Fibroblast of peridontal ligament (primary cell): ENCODE measurements around the gene SMAD6.

ENCODE experiments used
- DNase-seq: peaks from one replicate; pipeline ENCODE4 v3.0.0-alpha.2; 2010; ENCODE audit errors: extremely low read depth

Gene SMAD6

DNA sequence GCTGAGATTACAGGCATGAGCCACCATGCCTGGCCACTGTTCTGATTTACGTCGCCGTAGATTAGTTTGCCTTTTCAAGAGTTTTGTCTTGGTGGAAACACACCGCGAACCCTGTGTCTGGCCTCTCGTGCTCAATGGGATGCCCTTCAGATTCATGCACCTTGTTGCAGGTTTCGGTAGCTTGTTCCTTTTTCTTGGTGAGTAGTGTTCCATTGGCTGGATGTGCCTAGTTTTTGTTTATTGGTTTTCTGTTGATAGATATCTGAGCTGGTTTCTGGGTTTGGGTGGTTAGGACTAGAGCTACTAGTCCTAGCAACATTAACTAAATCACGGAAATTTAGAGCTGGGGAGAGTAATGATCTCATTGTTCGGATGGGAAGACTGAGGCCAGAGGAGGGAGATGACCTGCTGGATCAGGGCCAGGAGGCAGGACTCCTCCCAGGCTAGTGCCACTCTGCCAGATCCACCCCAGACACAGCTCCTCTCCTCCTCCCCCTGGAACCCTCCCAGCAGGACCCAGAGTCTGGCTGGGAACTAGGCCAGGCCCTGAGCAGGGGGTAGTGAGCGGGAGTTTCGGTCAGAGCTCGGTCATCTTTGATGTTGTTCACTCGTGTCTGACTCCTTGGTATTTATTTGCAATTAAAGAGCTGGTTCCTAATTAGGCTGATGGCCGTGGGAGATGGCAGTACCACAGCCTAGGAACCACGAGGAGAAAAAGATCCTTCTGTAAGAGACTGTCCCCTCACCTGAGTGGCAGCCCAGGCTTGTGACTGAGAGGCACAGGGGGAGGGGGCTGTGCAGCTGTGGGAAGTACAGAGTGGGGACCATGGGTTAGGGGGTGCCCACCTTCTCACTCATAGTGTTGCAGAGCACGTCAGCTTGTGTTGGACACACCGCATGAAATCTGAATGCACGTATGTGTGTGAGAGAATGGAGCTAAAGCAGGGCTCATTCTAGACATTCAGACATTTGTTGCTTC lies 73.4 kb downstream of the SMAD6 start:
- no peak for DNase-seq

- no peak for DNase-seq
These were observed 75.0 kb downstream of the SMAD6 start for GRCh38 chr15:66777054-66777453.

- DNase-seq: no peak
These were observed 75.7 kb downstream of the SMAD6 start for GRCh38 chr15:66777596-66778313.

DNA sequence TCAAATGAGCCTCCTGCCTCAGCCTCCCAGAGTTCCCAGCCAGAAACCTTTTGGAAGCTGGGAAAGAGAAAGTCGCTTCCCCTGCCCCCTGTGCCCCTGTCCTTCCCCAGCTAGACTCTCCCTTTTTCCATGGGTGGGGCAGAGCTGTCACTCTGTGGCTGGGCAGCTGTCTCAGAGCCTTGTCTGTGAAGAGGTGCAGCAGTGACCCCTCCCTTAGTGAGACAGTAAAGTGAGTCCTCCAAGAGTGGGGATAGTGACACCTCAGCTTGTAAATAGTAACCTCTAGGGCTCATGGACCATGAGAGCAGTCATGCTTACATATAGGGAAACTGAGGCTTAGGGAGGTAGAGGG lies 76.3 kb downstream of the SMAD6 start:
- DNase-seq: no peak

DNA sequence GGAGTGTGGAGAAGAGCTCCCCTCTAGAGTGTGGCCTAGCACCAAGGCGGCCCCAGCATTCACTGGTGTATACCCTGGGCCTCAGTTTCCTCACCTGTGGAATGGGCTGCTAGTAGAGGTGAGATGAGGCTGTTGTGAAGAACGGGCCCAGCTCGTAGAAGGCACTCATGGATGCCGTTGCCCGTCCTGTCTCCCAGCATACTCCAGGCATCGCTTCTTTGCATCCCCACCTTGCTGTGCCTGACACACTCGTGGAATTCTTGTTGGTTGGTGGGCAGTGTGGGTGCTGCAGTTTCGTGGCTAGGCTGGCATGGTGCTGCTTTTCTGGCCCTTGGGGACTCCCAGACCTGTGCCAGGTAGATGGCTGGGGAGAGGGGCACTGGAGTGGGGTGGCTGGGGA lies 76.7 kb downstream of the SMAD6 start:
- no peak for DNase-seq

DNA sequence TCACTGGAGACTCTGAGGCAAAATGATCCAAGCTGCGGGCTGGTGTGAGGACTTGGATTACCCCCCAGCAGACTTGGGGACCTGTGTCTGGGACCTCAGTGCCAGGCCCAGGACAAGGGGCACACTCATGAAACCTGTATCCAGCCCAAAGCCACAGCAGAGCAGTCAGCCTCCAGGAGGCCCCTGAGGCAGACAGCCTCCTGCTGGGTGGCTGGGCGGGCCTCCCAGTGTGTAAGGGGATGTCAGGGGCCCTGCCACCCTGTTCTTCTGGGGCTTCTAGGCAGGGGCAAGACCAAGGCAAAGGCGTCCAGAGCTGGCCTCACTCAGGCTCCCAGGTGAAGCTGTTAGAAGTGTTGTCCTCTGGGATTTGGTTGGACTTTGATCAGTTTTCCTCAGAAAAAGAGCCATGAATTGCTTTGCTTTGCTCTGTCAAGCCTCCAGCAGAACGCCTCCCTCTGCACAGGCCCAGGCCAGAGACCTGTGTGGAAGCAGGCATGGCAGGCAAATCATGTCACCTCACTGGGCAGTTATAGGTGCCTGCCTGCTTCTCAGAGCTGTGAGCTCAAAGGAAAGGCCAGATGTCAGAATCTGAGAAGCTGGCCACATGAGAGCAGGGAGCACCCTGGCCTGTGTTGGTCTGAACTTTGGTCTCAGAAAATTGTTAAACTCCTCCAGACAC lies 77.4 kb downstream of the SMAD6 start:
- DNase-seq: no peak

GRCh38 chr15:66780172-66780972 lies 78.3 kb downstream of the SMAD6 start:
- peak; percentile 82 for DNase-seq

DNA sequence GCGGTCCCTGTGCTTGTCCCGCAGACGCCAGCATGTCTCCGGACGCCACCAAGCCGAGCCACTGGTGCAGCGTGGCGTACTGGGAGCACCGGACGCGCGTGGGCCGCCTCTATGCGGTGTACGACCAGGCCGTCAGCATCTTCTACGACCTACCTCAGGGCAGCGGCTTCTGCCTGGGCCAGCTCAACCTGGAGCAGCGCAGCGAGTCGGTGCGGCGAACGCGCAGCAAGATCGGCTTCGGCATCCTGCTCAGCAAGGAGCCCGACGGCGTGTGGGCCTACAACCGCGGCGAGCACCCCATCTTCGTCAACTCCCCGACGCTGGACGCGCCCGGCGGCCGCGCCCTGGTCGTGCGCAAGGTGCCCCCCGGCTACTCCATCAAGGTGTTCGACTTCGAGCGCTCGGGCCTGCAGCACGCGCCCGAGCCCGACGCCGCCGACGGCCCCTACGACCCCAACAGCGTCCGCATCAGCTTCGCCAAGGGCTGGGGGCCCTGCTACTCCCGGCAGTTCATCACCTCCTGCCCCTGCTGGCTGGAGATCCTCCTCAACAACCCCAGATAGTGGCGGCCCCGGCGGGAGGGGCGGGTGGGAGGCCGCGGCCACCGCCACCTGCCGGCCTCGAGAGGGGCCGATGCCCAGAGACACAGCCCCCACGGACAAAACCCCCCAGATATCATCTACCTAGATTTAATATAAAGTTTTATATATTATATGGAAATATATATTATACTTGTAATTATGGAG lies 79.1 kb downstream of the SMAD6 start:
- no peak for DNase-seq

DNA sequence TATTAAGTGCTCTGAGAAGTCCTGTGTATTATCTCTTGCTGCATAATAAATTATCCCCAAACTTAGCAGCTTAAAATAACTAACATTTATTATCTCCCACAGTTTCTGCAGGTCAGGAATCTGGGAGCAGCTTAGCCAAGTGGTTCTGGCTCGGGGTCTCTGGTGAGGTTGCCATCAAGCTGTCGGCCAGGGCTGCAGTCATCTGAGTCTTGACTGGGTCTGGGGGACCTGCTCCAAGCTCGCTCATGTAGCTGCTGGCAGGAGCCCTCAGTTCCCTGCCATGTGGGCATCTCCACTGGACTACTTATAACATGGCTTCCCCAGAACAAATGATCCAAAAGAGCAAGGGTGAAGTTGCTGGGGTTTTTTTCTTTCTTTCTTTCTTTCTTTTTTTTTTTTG lies 80.7 kb downstream of the SMAD6 start:
- DNase-seq: no peak

DNA sequence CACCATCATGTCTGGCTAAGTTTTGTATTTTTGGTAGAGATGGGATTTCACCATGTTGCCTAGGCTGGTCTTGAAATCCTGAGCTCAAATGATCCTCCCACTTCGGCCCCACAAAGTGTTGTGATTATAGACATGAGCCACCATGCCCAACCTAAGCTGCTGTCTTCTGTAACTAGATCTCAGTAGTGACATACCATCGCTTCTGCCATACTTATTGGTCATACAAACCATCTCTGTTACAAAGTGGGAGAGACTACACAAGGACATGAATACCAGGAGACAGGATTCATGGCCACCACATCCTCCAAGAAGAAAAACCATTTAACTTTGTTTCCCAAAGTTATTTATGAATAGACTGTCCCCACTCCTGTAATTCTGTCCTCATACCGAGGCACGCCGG lies 81.3 kb downstream of the SMAD6 start:
- DNase-seq: no peak

DNA sequence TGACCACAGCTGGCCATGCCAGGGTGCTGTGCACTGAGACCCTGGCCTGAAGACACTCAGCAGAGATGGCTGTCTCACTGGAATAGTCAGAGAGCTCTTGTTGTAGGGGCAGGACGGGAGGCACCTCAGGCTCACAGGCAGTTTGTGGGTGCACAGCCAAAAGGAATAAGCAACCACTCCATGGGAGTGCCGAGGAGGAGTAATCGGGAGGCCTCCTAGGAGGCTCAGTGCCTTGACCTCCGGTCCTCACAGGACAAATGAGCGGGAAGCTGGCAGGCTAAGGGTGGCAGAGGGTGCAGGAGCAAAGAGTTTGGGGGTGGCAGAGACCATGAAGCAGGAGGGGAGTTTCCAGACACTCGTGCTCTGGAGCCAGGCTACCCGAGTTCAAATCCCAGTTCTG lies 81.7 kb downstream of the SMAD6 start:
- no peak for DNase-seq

GRCh38 chr15:66784174-66784573 lies 82.1 kb downstream of the SMAD6 start:
- no peak for DNase-seq

GRCh38 chr15:66785637-66786036 lies 83.6 kb downstream of the SMAD6 start:
- DNase-seq: peak; percentile 75

DNA sequence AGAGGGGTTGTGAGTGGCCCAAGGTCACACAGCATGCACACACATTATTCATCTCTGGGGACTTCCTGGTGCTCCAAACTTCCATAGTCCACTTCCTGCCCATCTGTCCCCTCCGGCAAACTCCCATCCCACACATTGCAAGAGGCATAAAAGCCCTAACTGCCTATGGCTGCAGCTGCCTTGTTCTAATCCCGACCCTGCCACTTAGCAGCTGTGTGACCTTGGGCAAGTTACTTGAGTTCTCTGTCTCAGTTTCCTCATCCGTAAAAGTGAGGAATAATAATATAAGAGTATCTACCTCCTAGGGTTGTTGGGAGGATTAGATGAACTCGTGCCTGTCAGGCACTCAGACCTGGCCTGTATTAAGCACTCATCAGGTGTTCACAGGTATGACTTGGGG lies 84.2 kb downstream of the SMAD6 start:
- no peak for DNase-seq

- no peak for DNase-seq
These were observed 84.9 kb downstream of the SMAD6 start for GRCh38 chr15:66786708-66787488.

DNA sequence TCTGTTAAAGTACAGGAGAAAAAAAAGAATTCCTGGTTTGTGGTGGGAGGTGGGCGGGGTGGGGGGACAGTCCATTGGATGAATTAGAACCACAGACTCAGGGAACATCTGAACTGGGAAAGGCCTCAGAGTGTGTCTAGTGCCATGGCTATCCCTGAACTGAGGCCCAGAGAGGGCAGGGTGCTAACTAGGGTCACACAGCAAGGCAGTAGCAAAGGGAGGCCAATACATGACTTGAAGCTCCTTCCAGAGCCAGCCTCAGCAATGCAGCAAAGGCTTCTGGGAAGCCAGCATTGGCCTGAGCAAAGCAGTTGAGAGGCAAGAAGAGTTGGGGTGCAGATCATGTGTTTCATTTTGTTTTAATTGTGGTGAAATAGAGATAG lies 85.4 kb downstream of the SMAD6 start:
- DNase-seq: no peak

- DNase-seq: no peak
These were observed 86.0 kb downstream of the SMAD6 start for GRCh38 chr15:66788024-66788423.

DNA sequence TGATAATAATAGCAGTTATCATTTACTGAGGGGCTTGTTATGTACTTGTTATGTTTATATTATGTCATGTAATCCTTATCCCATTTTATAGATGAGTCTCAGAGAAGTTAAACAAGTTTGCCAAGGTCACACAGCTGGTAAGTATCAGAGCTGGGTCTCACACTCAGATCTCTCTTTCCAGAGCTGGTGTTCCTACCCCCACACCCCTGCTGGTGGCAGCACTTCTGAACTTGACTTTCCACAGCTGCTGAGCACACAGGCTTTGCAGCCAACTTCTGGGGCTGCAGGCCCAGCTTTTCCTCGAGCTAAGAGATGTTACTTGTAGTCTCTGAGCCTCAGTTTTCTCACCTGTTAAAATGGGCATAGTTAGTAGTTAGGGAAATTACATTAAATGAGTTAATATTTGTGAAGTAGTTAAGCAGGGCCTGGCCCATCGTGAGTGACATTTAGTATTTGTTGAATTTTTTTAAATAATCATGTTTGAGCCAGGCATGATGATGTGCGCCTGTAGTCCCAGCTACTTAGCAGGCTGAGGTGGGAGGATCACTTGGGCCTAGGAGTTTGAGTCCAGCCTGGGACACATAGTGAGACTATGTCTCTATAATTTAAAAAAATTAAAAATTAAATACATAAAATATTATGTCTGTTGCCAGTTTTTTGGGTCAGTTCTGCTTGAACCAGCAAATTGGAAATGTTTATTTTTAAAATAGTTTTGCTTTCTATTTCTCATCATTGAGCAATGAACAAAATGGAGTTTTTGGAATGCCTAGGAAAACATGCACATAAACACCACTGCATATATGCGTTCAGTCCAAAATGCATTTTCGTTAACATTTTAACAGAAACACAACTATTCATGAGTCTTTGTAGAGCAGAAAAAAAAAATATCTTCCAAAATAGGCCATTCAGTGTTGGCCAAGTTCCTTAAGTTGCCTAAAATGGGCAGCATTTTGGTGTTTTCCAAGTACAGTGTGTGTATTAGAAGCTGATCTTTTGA lies 87.3 kb downstream of the SMAD6 start:
- peak; percentile 85 for DNase-seq

DNA sequence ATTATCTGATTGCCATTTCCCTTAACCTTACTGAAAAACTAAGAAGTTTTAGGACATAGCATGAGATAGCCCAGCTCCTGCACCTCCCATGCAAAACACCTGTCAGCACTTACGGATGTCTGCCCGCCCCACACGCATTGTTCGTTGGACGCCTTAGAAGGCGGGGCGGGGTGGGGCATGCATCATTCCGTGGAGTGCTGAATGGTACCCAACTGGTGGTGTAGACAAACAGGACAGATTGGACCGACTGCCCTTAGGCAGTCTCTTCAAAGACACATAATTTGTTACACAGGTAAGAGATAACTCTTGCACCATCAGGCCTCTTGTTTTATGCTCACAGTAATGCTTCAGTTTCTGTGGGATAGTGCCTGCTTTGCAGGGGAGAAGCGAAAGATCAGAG lies 93.8 kb downstream of the SMAD6 start:
- DNase-seq: no peak
